ENCODE measurements around the gene HMGCS2. TPM values are rescaled to one million over a fixed set of nuclear protein-coding genes. Genes with fewer than 3 reads are reported as not detected.

HMGCS2 gene
- polyA plus RNA-seq, 2 of the 4 experiments (the other 2 are of a cell fraction): not detected

GRCh38 chr1:119729044-119729443, 39.7 kb downstream of the HMGCS2 start:
- ChIA-PET CTCF (interaction anchor here (2.0 kb wide), 1 partner anchor 15 kb away, joined by 6 read pairs; no protein-coding TSS in a partner anchor), POLR2A (no interaction called here)
- no peak for DNase-seq (ENCODE audit: low read depth in 1 of 2, low spot score in 1 of 2)
- ATAC-seq: no peak
- Histone ChIP-seq H3K9me3 (no peaks in the 10 kb centered on the region), H3K4me3 (no peak overlapping the region), H3K4me2 (no peak overlapping the region), H3K4me1 (no peaks in the 10 kb centered on the region), H3K27ac (no peak overlapping the region)
- FAIRE-seq: no peak
- TF ChIP-seq FOXS1 (CRISPR knock-in tag; IDR thresholded peaks at IDR 0.05) (no peak), RFX5 (IDR thresholded peaks at IDR 0.05) (no peak), NFE2L2 (conservative IDR thresholded peaks at IDR 0.05; ENCODE audit: low read length) (no peak), HEYL (CRISPR knock-in tag; IDR thresholded peaks at IDR 0.05) (no peak), RNF2 (IDR thresholded peaks at IDR 0.05; ENCODE audit: borderline replicate concordance, low read depth) (no peak), PBX3 (IDR thresholded peaks at IDR 0.05) (no peak), SREBF2 (IDR thresholded peaks at IDR 0.05) (no peak), USF2 (IDR thresholded peaks at IDR 0.05) (no peak), BCL3 (IDR thresholded peaks at IDR 0.05) (no peak), BHLHE40 (IDR thresholded peaks at IDR 0.05; ENCODE audit: low read depth, low read length) (no peak), GATA3 (IDR thresholded peaks at IDR 0.05; ENCODE audit: borderline replicate concordance) (no peak), NR3C1 (IDR thresholded peaks at IDR 0.05) (no peak), CBX2 (IDR thresholded peaks at IDR 0.05; ENCODE audit: borderline replicate concordance, low read depth) (no peak), HOXA7 (CRISPR knock-in tag; IDR thresholded peaks at IDR 0.05) (no peak), JUN (IDR thresholded peaks at IDR 0.05) (no peak), MAZ (IDR thresholded peaks at IDR 0.05; ENCODE audit: borderline replicate concordance, low read depth, low read length) (no peak), ZFP36 (IDR thresholded peaks at IDR 0.05; ENCODE audit: borderline replicate concordance, partially characterized antibody) (no peak), EP300 (IDR thresholded peaks at IDR 0.05) (no peak)

GRCh38 chr1:119727991-119728390, 40.7 kb downstream of the HMGCS2 start:
- 56% methylated on average over 1 of the region's 1 CpG for WGBS (ENCODE audit: missing lambda C conversion rate)

More at GRCh38 chr1:119727991-119728390, 40.7 kb downstream of the HMGCS2 start:
- TF ChIP-seq POLR2AphosphoS2 (conservative IDR thresholded peaks at IDR 0.05; ENCODE audit: low read length) (no peak), NPAS2 (CRISPR knock-in tag; IDR thresholded peaks at IDR 0.05; ENCODE audit: borderline replicate concordance) (no peak), RAD21 (conservative IDR thresholded peaks at IDR 0.05 in 1 of 2, IDR thresholded peaks at IDR 0.05 in 1 of 2) (no peak), USF2 (IDR thresholded peaks at IDR 0.05) (no peak), MAX (IDR thresholded peaks at IDR 0.05) (no peak), FOSB (CRISPR knock-in tag; IDR thresholded peaks at IDR 0.05) (no peak), CHD4 (IDR thresholded peaks at IDR 0.05; ENCODE audit: borderline replicate concordance) (no peak), BHLHE40 (IDR thresholded peaks at IDR 0.05; ENCODE audit: low read depth, low read length) (no peak), MAZ (IDR thresholded peaks at IDR 0.05; ENCODE audit: borderline replicate concordance, low read depth, low read length) (no peak), HOXB13 (CRISPR knock-in tag; IDR thresholded peaks at IDR 0.05; ENCODE audit: low read depth) (no peak), ZSCAN20 (CRISPR knock-in tag; IDR thresholded peaks at IDR 0.05) (no peak), NFE2L2 (conservative IDR thresholded peaks at IDR 0.05; ENCODE audit: low read length) (no peak), REST (IDR thresholded peaks at IDR 0.05) (no peak), JUNB (IDR thresholded peaks at IDR 0.05) (no peak), RFX5 (IDR thresholded peaks at IDR 0.05) (no peak), FOXS1 (CRISPR knock-in tag; IDR thresholded peaks at IDR 0.05) (no peak), KDM5A (IDR thresholded peaks at IDR 0.05) (no peak), ZFP36 (IDR thresholded peaks at IDR 0.05; ENCODE audit: borderline replicate concordance, partially characterized antibody) (no peak), ZC3H11A (IDR thresholded peaks at IDR 0.05) (no peak)
- ATAC-seq (no peak), DNase-seq (ENCODE audit: low read depth in 1 of 2, low spot score in 1 of 2) (no peak), FAIRE-seq (no peak)
- H3K4me1 ChIP-seq: no peaks in the 10 kb centered on the region
- CTCF ChIA-PET: interaction anchor here (2.0 kb wide), 1 partner anchor 16 kb away, joined by 9 read pairs; no protein-coding TSS in a partner anchor
- no peak overlapping the region for H3K4me3 ChIP-seq
- H3K9me3 ChIP-seq: no peaks in the 10 kb centered on the region
- no peak overlapping the region for H3K27ac ChIP-seq
- POLR2A ChIA-PET: interaction anchor here (1.5 kb wide), 1 partner anchor 15 kb away, joined by 4 read pairs; no protein-coding TSS in a partner anchor
- H3K4me2 ChIP-seq: no peak overlapping the region

All from A549 (cell line).